Hair follicular keratinocyte (primary cell): ENCODE results near the gene FAM24A. TPM values are rescaled to one million over a fixed set of nuclear protein-coding genes. Genes with fewer than 3 reads are reported as not detected.

Experiments used
- total RNA-seq: library from RNA; depleted of rRNA; stranded (reverse); fragments of >200 nt; gene quantifications from 2 replicates; pipeline ENCODE4 v1.2.3, GENCODE V29; 2015

FAM24A gene, protein sequence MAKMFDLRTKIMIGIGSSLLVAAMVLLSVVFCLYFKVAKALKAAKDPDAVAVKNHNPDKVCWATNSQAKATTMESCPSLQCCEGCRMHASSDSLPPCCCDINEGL
- not detected in 2 replicates for total RNA-seq

DNA sequence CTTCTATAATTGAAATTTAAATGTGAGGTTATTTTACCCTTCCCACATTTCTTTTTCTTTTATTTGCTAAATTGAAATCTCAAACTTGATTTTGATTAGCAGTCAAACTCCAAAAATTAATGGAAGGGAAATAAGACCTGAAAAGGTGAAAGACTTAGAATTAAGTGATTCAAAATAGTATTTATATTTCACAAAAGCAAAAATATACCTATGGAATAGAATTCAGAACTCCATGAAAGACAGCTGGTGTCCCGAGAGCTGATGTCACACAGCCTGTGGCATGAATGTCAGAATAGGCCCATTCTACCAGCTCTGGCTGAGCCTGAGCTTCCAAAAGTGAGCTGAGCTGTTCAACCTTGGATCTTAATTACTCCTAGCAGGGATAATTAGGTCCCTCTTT, at the start of gene FAM24A:
TSS of gene FAM24A (plus strand) at position 301 of the 400 bp plus-strand sequence. CDS start 1,025 bp downstream, outside the sequence.

GRCh38 chr10:122879339-122880273, 30.8 kb upstream of the FAM24A start, which contains the start of gene FAM24B:
TSS of gene FAM24B (minus strand) at chr10:122879581. CDS start at chr10:122850515, 29,066 bp downstream.

GRCh38 chr10:122953902-122954730, 43.7 kb downstream of the FAM24A start, which contains the start of gene C10orf88:
TSS of gene C10orf88 (minus strand) at chr10:122954227. CDS start at chr10:122954178, 49 bp downstream.

Other genes starting within 250 kb of the FAM24A start
- gene C10orf120, start 210.8 kb upstream of the FAM24A start, total RNA-seq: not detected in 2 replicates
- gene CUZD1, start 64.8 kb upstream of the FAM24A start, total RNA-seq: 0.11 and 0.39 TPM in 2 replicates
- gene FAM24B, start 31.0 kb upstream of the FAM24A start, total RNA-seq: 2.3 and 4.1 TPM in 2 replicates
- gene C10orf88, start 43.6 kb downstream of the FAM24A start, total RNA-seq: 6.2 TPM in 2 replicates
- gene PSTK, start 69.8 kb downstream of the FAM24A start, total RNA-seq: 1.2 and 2.9 TPM in 2 replicates
- gene IKZF5, start 98.2 kb downstream of the FAM24A start, total RNA-seq: 1.8 and 1.9 TPM in 2 replicates
- gene ACADSB, start 98.4 kb downstream of the FAM24A start, total RNA-seq: 1.6 and 2.3 TPM in 2 replicates
- gene HMX3, start 225.4 kb downstream of the FAM24A start, total RNA-seq: not detected in 2 replicates
- not detected in 2 replicates for gene HMX2, start 237.5 kb downstream of the FAM24A start, total RNA-seq
- 119 and 165 TPM in 2 replicates for gene BUB3, start 243.8 kb downstream of the FAM24A start, total RNA-seq